Fibroblast of the aortic adventitia (primary cell): Measurements from ENCODE around the gene LAMA2. TPM values are rescaled to one million over a fixed set of nuclear protein-coding genes. Genes with fewer than 3 reads are reported as not detected.

Experiments used
- DNase-seq: peaks from one replicate; pipeline ENCODE4 v3.0.0-alpha.2; 2010; ENCODE audit warnings: low read depth
- H3K4me3 ChIP-seq: 2 replicates; pipeline ENCODE4 v1.5.1; 2011; ENCODE audit warnings: low read depth, mild to moderate bottlenecking, control low read depth, low read length, moderate library complexity
- CTCF ChIP-seq: IDR thresholded peaks from 2 replicates; pipeline ENCODE4 v1.5.1; 2011; ENCODE audit warnings: mild to moderate bottlenecking, low read length, control low read depth, inconsistent platforms; ENCODE audit not compliant: insufficient read depth
- total RNA-seq: library from RNA; depleted of rRNA; stranded (reverse); fragments of >200 nt; gene quantifications from 2 replicates; pipeline ENCODE4 v1.2.3, GENCODE V29; 2012; ENCODE audit warnings: low replicate concordance

Gene LAMA2
- total RNA-seq, 1 donor, result 99.1 TPM

- DNase-seq, result no peak
- no peak overlapping the region for H3K4me3 ChIP-seq
- TF ChIP-seq CTCF, result no peak
These were observed 217.2 kb downstream of the LAMA2 start for GRCh38 chr6:129100164-129100563.

GRCh38 chr6:129102741-129103140 lies 219.8 kb downstream of the LAMA2 start:
- no peak for TF ChIP-seq CTCF
- DNase-seq, result peak; percentile 92

GRCh38 chr6:129104131-129104530 lies 221.2 kb downstream of the LAMA2 start:
- H3K4me3 ChIP-seq, result no peak overlapping the region
- TF ChIP-seq CTCF, result no peak
- peak; percentile 89 for DNase-seq

More at GRCh38 chr6:129102741-129103140, 219.8 kb downstream of the LAMA2 start:
- H3K4me3 ChIP-seq, result no peak overlapping the region

GRCh38 chr6:129104560-129104959 lies 221.6 kb downstream of the LAMA2 start:
- no peak overlapping the region for H3K4me3 ChIP-seq
- no peak for DNase-seq
- no peak for TF ChIP-seq CTCF

- peak; percentile 39 for DNase-seq
- H3K4me3 ChIP-seq, result no peak overlapping the region
- TF ChIP-seq CTCF, result no peak
These were observed 222.1 kb downstream of the LAMA2 start for GRCh38 chr6:129105035-129105434.

- no peak for DNase-seq
- H3K4me3 ChIP-seq, result no peak overlapping the region
- TF ChIP-seq CTCF, result no peak
These were observed 222.9 kb downstream of the LAMA2 start for GRCh38 chr6:129105793-129106192.

GRCh38 chr6:129108337-129108736 lies 225.4 kb downstream of the LAMA2 start:
- no peak for DNase-seq
- H3K4me3 ChIP-seq, result no peak overlapping the region
- no peak for TF ChIP-seq CTCF
